Ishikawa (cell line): Measurements from ENCODE around the gene C3orf52.

Source experiments
- CEBPB ChIP-seq: IDR thresholded peaks from 2 replicates; pipeline ENCODE4 v1.6.1; 2012
- CREB1 ChIP-seq: IDR thresholded peaks from 2 replicates; pipeline ENCODE4 v1.6.1; 2012; ENCODE audit warnings: low read depth
- EP300 ChIP-seq: IDR thresholded peaks from 2 replicates; pipeline ENCODE4 v1.6.1; 2012; ENCODE audit warnings: borderline replicate concordance
- FOXM1 ChIP-seq: IDR thresholded peaks from 2 replicates; pipeline ENCODE4 v1.6.1; 2012; ENCODE audit warnings: low read depth, borderline replicate concordance
- MAX ChIP-seq: IDR thresholded peaks from 2 replicates; pipeline ENCODE4 v1.6.1; 2012
- RAD21 ChIP-seq: IDR thresholded peaks from 2 replicates; pipeline ENCODE4 v1.6.1; 2012; ENCODE audit warnings: low read depth
- TAF1 ChIP-seq: IDR thresholded peaks from 2 replicates; pipeline ENCODE4 v1.6.1; 2012; ENCODE audit warnings: low read depth, mild to moderate bottlenecking
- TCF12 ChIP-seq: IDR thresholded peaks from 2 replicates; pipeline ENCODE4 v1.6.1; 2012; ENCODE audit warnings: low read depth
- TEAD4 ChIP-seq: IDR thresholded peaks from 2 replicates; pipeline ENCODE4 v1.6.1; 2012
- USF1 ChIP-seq: IDR thresholded peaks from 2 replicates; pipeline ENCODE4 v1.6.1; 2012
- YY1 ChIP-seq: IDR thresholded peaks from 2 replicates; pipeline ENCODE4 v1.6.1; 2012; ENCODE audit warnings: low read depth

- TF ChIP-seq EP300 = no peak
- no peak for TF ChIP-seq CREB1
- no peak for TF ChIP-seq FOXM1
- TF ChIP-seq USF1 = no peak
- TF ChIP-seq CEBPB = no peak
- TF ChIP-seq TEAD4 = no peak
- no peak for TF ChIP-seq TCF12
- TF ChIP-seq MAX = no peak
- no peak for TF ChIP-seq RAD21
- TF ChIP-seq TAF1 = no peak
- TF ChIP-seq YY1 = no peak
Measured at GRCh38 chr3:112138219-112138969, 52.2 kb downstream of the C3orf52 start.
